Nucleus accumbens (tissue), 56 donors: Measurements from ENCODE around the gene BHLHA9.

Experiments
- DNase-seq, 56 donors: peaks; one replicate each; lab custom pipeline; 2025; lab: John Stamatoyannopoulos, UW

Gene BHLHA9

GRCh38 chr17:1251866-1252608, 18.2 kb upstream of the BHLHA9 start:
- no peak for DNase-seq

- no peak for DNase-seq
These were observed 15.2 kb upstream of the BHLHA9 start for GRCh38 chr17:1255041-1255440.

GRCh38 chr17:1256699-1257098, 13.5 kb upstream of the BHLHA9 start:
- DNase-seq: no peak

- DNase-seq: no peak
These were observed 10.0 kb upstream of the BHLHA9 start for GRCh38 chr17:1260086-1260769.

- no peak for DNase-seq
These were observed 9.5 kb upstream of the BHLHA9 start for GRCh38 chr17:1260770-1261161.

GRCh38 chr17:1264196-1264595, 6.0 kb upstream of the BHLHA9 start:
- DNase-seq: no peak

- DNase-seq: no peak
These were observed 2.7 kb upstream of the BHLHA9 start for GRCh38 chr17:1267471-1267943.

GRCh38 chr17:1271030-1271423, 783 bp downstream of the BHLHA9 start:
- DNase-seq: no peak

GRCh38 chr17:1271441-1271840, 1.2 kb downstream of the BHLHA9 start:
- DNase-seq: no peak

- DNase-seq: peak in 1 of 56 donors; percentile 32
These were observed 2.5 kb downstream of the BHLHA9 start for GRCh38 chr17:1272701-1273100.

GRCh38 chr17:1273492-1274244, 3.4 kb downstream of the BHLHA9 start:
- DNase-seq: no peak

GRCh38 chr17:1274245-1274608, 4.0 kb downstream of the BHLHA9 start:
- DNase-seq: no peak

GRCh38 chr17:1275205-1275961, 5.1 kb downstream of the BHLHA9 start:
- DNase-seq: no peak

- peak in 23 of 56 donors; percentile 2 to 64 (median 7) for DNase-seq
These were observed 5.9 kb downstream of the BHLHA9 start for GRCh38 chr17:1275962-1276736.

GRCh38 chr17:1280652-1281051, 10.4 kb downstream of the BHLHA9 start:
- DNase-seq: no peak

GRCh38 chr17:1286379-1287106, 16.3 kb downstream of the BHLHA9 start:
- DNase-seq: no peak

GRCh38 chr17:1289695-1290094, 19.5 kb downstream of the BHLHA9 start:
- no peak for DNase-seq

- DNase-seq: no peak
These were observed 20.4 kb downstream of the BHLHA9 start for GRCh38 chr17:1290676-1291075.

GRCh38 chr17:1294157-1294717, 24.0 kb downstream of the BHLHA9 start:
- DNase-seq: no peak
